D721Med (cell line): ENCODE results near the gene SOCS4.
A peak's percentile ranks its signal among the peaks of the same experiment; 100 is the strongest.

Experiments
- DNase-seq: peaks from one replicate; pipeline ENCODE4 v3.0.0; 2011; ENCODE audit warnings: low spot score; ENCODE audit not compliant: insufficient read length
- FAIRE-seq: peaks from 2 replicates; lab custom pipeline; 2011; peaks lifted over from hg19 to GRCh38; lab: Jason Lieb, UNC
- CTCF ChIP-seq: IDR thresholded peaks from 2 replicates; pipeline ENCODE4 v1.5.1; 2012; ENCODE audit warnings: mild to moderate bottlenecking, control low read depth; ENCODE audit not compliant: insufficient read depth; ENCODE audit errors: missing control alignments

SOCS4 gene

GRCh38 chr14:55051423-55052268 is 24.6 kb downstream of the SOCS4 start, which contains the start of gene MAPK1IP1L:
Gene MAPK1IP1L (plus strand): TSS chr14:55051647. CDS start chr14:55061684, 10,037 bp downstream.
- FAIRE-seq (no peak), DNase-seq (peak; percentile 70)
- peak; percentile 79 for TF ChIP-seq CTCF

- no peak for TF ChIP-seq CTCF
- no peak for FAIRE-seq
- no peak for DNase-seq
Measured at GRCh38 chr14:55052269-55052930, 25.4 kb downstream of the SOCS4 start.

- FAIRE-seq (no peak), DNase-seq (no peak)
- TF ChIP-seq CTCF: no peak
Measured at GRCh38 chr14:55053018-55053417, 26.0 kb downstream of the SOCS4 start.

GRCh38 chr14:55053500-55053899 is 26.5 kb downstream of the SOCS4 start:
- TF ChIP-seq CTCF: no peak
- no peak for FAIRE-seq
- no peak for DNase-seq

- DNase-seq (no peak), FAIRE-seq (no peak)
- TF ChIP-seq CTCF: no peak
Measured at GRCh38 chr14:55054098-55054497, 27.1 kb downstream of the SOCS4 start.

- DNase-seq: no peak
- FAIRE-seq: no peak
- no peak for TF ChIP-seq CTCF
Measured at GRCh38 chr14:55057919-55058318, 30.9 kb downstream of the SOCS4 start.
